HT-29 (cell line): ENCODE data around the gene PPP1CC. TPM values are rescaled to one million over a fixed set of nuclear protein-coding genes. Genes with fewer than 3 reads are reported as not detected.

Experiments used
- DNase-seq: peaks from one replicate; pipeline ENCODE4 v3.0.0-alpha.2; 2015; ENCODE audit warnings: low spot score
- total RNA-seq: library from RNA; depleted of rRNA; stranded (reverse); fragments of >200 nt; shearing (Covaris generic); gene quantifications from 2 replicates; pipeline ENCODE4 v1.2.3, GENCODE V29; 2014; rRNA removed

Gene PPP1CC
- total RNA-seq, 1 experiment from 2014 or later, result 120 TPM

DNA sequence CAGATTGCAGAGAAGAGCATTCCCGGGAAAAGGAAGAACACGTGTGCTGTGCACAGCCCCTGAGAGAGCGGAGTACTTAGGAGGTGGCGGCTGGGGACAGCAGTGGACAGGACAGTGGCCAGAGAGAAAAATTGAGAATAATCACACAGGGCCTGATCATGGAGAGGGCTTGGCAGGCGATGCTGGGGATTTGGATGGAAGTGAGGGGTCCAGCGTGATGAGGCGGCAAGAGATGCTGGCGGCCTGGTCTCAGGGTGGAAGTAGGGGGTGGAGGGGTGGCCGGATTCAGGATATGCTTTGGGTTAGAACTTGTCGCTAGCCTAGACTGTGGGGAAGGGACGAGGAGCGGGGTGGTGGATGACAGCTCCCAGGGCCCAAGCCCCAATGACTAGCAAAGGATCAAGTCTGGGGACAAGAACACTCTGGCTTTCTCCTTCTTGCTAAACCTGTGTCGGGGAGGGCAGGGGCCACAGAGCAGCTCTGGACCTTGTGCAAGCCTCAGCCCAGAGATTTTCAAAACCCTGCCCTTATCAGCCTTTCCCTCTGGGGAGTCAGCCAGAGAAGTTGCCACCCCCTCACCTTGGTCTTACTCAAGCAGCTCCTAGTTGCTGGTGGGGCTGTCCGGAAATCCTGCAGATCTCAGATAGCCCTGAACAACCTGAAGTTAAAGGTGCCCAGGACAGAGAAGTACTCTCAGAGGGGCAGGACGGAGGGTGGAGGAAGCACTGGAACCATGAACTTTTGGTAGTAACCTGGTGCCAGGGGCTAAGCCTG, 55.1 kb downstream of the PPP1CC start:
- no peak for DNase-seq

DNA sequence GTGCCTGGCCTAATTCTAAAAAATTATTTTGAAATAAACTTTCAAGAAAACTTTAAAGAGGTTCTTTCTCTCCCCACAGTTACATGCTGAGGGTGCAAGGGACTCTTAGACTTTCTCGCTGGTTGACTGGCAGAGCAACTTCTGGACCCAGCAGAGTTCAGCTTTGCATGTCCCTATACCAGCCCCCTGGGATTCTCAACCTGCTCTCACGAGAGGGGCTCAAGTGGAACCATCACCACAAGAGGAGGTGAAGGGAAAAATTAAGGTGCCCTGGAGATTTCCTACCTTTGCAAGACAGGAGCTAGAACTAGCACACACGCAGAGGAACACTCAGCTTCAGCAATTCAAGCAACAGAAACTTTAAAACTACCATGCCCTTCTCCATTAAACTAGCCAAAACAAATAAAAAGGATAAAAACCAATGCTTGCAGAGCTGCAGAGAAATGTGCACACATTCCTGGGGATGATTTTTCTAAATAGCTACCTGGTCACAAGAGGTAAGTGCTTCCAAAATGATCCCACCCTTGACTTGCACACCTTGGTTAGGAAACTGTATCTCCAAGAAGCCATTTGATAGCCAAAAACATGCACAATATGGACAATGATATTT, 56.3 kb downstream of the PPP1CC start:
- no peak for DNase-seq

- no peak for DNase-seq
These were observed 58.3 kb downstream of the PPP1CC start for GRCh38 chr12:110684312-110684836.

GRCh38 chr12:110683888-110684287, 58.8 kb downstream of the PPP1CC start:
- DNase-seq, result no peak

DNA sequence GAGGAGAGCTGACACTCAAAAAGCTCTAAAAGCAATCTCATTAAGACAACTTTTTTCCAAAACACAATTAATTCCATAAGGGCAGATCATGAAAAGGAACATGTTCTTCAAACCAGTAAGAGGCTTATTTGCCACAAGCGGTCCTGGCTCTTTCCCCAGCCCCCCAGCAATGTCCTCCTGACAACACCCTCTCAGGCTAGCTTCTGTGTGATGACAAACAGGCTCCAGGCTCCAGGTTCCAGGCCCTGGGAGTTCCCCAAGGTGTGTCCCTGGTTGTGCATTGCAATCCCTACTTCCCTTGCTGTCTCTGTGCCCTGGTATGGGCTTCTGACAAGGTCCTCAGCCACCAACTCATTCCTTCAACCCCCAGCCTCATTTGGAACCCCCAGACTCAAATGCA, 62.7 kb downstream of the PPP1CC start:
- DNase-seq, result no peak

DNA sequence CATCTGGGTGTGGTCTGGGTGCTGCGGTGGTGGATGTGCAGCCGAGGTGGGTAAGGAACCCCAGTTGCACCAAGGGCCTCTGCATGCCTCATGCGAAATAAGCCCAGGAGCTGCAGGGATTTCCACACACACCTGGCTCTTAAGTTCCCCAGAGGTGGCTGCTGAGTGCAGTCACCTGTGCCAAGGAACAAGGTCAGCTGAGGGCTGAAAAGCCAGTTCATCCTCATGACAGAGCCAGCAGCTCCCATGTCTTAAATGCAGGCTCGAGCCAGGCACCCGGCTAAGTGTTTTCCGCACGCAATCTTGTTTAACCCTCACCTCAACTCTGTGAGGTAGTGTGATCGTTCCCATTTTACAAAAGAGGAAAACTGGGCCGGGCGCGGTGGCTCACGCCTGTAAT, 63.5 kb downstream of the PPP1CC start:
- DNase-seq, result no peak

DNA sequence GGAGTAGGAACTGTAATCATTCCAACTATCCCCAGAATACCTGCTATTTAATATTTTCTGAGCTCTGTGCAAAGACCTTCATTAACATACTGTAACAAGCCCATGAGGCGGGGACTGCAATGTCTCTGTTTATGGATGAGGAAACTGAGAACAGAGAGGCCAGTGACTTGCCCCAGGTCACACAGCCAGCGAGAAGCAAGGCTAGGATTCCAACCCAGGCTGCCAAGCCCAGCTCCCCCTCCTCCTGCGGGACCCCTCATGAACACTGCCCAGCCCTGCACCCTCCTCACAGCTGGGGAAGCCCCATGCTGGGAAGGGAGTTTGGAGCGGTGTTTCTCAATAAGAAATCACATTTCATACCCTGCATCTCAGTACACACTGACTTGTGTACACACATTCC, 64.7 kb downstream of the PPP1CC start:
- DNase-seq, result no peak

GRCh38 chr12:110677206-110677911, 65.3 kb downstream of the PPP1CC start:
- DNase-seq, result no peak

DNA sequence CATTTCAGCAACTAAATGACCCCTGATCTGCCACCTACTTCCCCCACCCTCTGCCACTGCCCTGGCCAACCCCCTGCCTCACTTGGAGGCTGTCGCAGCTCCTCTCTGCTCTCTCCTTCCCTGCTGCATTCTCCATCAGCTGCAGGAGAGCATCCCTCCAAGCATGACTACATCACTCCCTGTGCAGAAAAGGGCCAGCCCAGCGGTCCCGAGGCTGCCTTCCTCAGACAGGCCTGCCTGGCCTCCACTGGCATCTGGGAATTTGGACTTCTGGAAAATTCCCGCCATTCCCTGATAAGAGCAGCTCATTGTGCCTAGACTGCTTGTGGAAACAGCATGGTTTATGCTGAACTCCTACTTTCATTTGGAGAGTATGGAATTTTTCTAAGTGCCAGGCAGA, 66.5 kb downstream of the PPP1CC start:
- DNase-seq, result no peak

GRCh38 chr12:110670161-110670701, 72.5 kb downstream of the PPP1CC start:
- no peak for DNase-seq

Other genes starting within 250 kb of the PPP1CC start
- gene VPS29, start 240.8 kb downstream of the PPP1CC start, total RNA-seq, result 41.7 and 43.5 TPM in 2 replicates
- gene RAD9B, start 240.6 kb downstream of the PPP1CC start, total RNA-seq, result 0.23 TPM in 1 of 2 replicates, not detected in the other
- 3.7 and 6.1 TPM in 2 replicates for gene PPTC7, start 159.6 kb downstream of the PPP1CC start, total RNA-seq
- gene TCTN1, start 128.8 kb downstream of the PPP1CC start, total RNA-seq, result 3.0 and 5.3 TPM in 2 replicates
- gene HVCN1, start 53.8 kb downstream of the PPP1CC start, total RNA-seq, result not detected in 2 replicates
- not detected in 2 replicates for gene CCDC63, start 104.1 kb upstream of the PPP1CC start, total RNA-seq
- gene MYL2, start 177.7 kb upstream of the PPP1CC start, total RNA-seq, result 0.21 TPM in 1 of 2 replicates, not detected in the other